Stimulated activated CD8-positive, alpha-beta memory T cell treated with anti-CD3 and anti-CD28 coated beads, Interleukin-12 subunit alpha, Interleukin-12 subunit beta, amount 100 ng/mL, for 1 hour (primary cell): ENCODE measurements around the gene IMMT.

ENCODE experiments used
- DNase-seq: peaks from one replicate; pipeline ENCODE4 v3.0.0-alpha.2; 2020; ENCODE audit warnings: low read depth

IMMT gene

GRCh38 chr2:86199834-86200177 lies 4.5 kb upstream of the IMMT start:
- no peak for DNase-seq

GRCh38 chr2:86195808-86196387 lies 636 bp upstream of the IMMT start:
- DNase-seq: no peak

- no peak for DNase-seq
Measured at GRCh38 chr2:86194751-86195054, 559 bp downstream of the IMMT start.

- no peak for DNase-seq
Measured at GRCh38 chr2:86193901-86194567, 1.2 kb downstream of the IMMT start.

- DNase-seq: no peak
Measured at GRCh38 chr2:86189782-86190416, 5.4 kb downstream of the IMMT start.

- no peak for DNase-seq
Measured at GRCh38 chr2:86186431-86186830, 8.8 kb downstream of the IMMT start.

- no peak for DNase-seq
Measured at GRCh38 chr2:86185517-86186212, 9.6 kb downstream of the IMMT start.

GRCh38 chr2:86176597-86176996 lies 18.7 kb downstream of the IMMT start:
- DNase-seq: no peak

- no peak for DNase-seq
Measured at GRCh38 chr2:86175828-86176227, 19.4 kb downstream of the IMMT start.

GRCh38 chr2:86174445-86174844 lies 20.8 kb downstream of the IMMT start:
- DNase-seq: no peak

GRCh38 chr2:86172610-86173009 lies 22.7 kb downstream of the IMMT start:
- no peak for DNase-seq

- DNase-seq: no peak
Measured at GRCh38 chr2:86171295-86171694, 24.0 kb downstream of the IMMT start.

GRCh38 chr2:86170449-86170848 lies 24.8 kb downstream of the IMMT start:
- no peak for DNase-seq

- DNase-seq: no peak
Measured at GRCh38 chr2:86160156-86160952, 34.9 kb downstream of the IMMT start.

GRCh38 chr2:86158286-86158685 lies 37.0 kb downstream of the IMMT start:
- DNase-seq: no peak

GRCh38 chr2:86157009-86157556 lies 38.2 kb downstream of the IMMT start:
- no peak for DNase-seq

GRCh38 chr2:86150502-86150901 lies 44.8 kb downstream of the IMMT start:
- no peak for DNase-seq

GRCh38 chr2:86147793-86148192 lies 47.5 kb downstream of the IMMT start:
- no peak for DNase-seq

GRCh38 chr2:86143926-86144685 lies 51.2 kb downstream of the IMMT start:
- DNase-seq: no peak

- DNase-seq: no peak
Measured at GRCh38 chr2:86143307-86143706, 52.0 kb downstream of the IMMT start.

- no peak for DNase-seq
Measured at GRCh38 chr2:86142436-86143257, 52.6 kb downstream of the IMMT start.
